HG03196 (cell line): ENCODE measurements around the gene FYN.

ENCODE experiments used
- ATAC-seq: cut with Tn5 transposase; IDR thresholded peaks from one replicate; pipeline ENCODE4 v1.9.1; 2021; ENCODE audit not compliant: unreplicated experiment

The FYN gene

DNA sequence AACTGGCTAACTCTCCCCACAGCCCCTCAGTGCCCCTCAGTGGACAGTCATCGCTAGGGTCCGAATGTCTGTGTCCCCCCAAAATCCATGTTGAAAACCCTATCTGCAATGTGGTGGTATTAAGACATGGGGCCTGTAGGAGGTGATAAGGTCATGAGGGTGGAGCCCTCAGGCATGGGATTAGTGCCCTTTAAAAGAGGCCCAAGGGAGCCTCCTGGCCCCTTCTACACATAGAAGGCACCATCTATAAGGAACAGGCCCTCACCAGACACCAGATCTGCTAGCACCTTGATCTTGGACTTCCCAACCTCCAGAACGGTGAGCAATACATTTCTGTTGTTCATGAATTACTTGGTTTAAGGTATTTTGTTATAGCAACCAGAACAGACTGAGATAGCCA, 260.9 kb downstream of the FYN start:
- ATAC-seq, result no peak

DNA sequence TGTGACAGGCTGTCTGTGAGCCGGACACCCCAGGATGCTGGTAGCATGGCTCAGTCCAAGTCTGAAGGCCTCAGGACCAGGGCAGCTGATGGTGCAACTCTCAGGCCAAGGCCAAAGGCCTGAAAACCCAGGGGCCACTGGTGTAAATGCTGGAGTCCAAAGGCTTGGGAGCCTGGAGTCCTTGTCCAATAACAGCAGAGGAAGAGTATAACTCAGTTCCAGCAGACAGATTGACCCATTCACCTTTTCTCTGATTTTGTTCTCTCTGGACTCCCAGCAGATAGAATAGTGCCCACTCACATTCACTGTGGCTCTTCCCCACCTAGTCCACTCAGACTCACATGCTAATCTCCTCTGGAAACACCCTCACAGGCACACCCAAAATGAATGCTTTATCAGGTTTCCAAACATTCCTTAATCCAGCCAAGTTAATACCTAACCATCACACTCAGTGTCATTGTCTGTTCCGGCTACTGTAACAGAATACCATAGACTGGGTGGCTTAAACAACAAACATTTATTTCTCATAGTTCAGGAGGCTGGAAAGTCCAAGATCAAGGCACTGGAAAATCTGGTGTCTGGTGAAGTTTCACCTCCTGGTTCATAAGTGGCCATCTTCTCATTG, 262.6 kb downstream of the FYN start:
- no peak for ATAC-seq
